Measurements from ENCODE around the gene SYF2. TPM values are rescaled to one million over a fixed set of nuclear protein-coding genes. Genes with fewer than 3 reads are reported as not detected.

SYF2 gene
- total and polyA plus RNA-seq, 4 donors, result 29.7 to 99.4 (median 67.5) TPM

DNA sequence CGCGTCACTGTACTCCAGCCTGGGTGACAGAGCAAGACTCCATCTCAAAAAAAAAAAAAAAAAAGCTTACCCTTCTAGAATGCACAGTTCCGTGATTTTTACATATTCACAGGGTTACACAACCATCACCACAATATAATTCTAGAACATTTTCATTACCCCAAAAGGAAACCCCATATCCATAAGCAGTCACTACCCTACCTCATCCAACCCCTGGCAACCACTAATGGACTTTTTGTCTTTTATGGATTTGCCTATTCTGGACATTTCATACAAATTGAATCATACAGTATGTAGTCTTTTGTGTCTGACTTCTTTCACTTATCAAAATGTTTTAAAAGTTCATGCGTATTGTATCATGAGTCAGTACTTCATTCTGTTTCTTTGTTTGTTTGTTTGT lies 22.8 kb downstream of the SYF2 start:
- WGBS, 2 donors, result 68 to 83% methylated on average over 2 to 4 of the region's 4 CpGs
- TF ChIP-seq, protein P1, sequence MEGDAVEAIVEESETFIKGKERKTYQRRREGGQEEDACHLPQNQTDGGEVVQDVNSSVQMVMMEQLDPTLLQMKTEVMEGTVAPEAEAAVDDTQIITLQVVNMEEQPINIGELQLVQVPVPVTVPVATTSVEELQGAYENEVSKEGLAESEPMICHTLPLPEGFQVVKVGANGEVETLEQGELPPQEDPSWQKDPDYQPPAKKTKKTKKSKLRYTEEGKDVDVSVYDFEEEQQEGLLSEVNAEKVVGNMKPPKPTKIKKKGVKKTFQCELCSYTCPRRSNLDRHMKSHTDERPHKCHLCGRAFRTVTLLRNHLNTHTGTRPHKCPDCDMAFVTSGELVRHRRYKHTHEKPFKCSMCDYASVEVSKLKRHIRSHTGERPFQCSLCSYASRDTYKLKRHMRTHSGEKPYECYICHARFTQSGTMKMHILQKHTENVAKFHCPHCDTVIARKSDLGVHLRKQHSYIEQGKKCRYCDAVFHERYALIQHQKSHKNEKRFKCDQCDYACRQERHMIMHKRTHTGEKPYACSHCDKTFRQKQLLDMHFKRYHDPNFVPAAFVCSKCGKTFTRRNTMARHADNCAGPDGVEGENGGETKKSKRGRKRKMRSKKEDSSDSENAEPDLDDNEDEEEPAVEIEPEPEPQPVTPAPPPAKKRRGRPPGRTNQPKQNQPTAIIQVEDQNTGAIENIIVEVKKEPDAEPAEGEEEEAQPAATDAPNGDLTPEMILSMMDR (IDR thresholded peaks at IDR 0.05; ENCODE audit: control extremely low read depth, extremely low read depth), result no peak

GRCh38 chr1:25208561-25209222 lies 23.6 kb downstream of the SYF2 start:
- no peak overlapping the region for H3K27ac ChIP-seq (ENCODE audit: low read depth in 1 of 2, low read length in 1 of 2)
- H3K9me3 ChIP-seq (ENCODE audit: control insufficient read depth in 4 of 4, insufficient read depth in 3 of 4, low read length in 3 of 4), result no peaks in the 10 kb centered on the region
- H3K27me3 ChIP-seq (ENCODE audit: control insufficient read depth in 3 of 3, insufficient read depth in 3 of 3, low read length in 2 of 3), result no peaks in the 10 kb centered on the region
- ATAC-seq (ENCODE audit: insufficient read depth, low FRiP score) (no peak), DNase-seq (peak in 1 of 3 donors; percentile 32)
- H3K36me3 ChIP-seq (ENCODE audit: control insufficient read depth in 4 of 4, insufficient read depth in 4 of 4, low read length in 4 of 4), result no peaks in the 10 kb centered on the region
- H3K9ac ChIP-seq (ENCODE audit: insufficient read depth in 1 of 2, low read length in 2 of 2), result no peak overlapping the region
- H3K4me1 ChIP-seq (ENCODE audit: control insufficient read depth in 5 of 5, insufficient read depth in 5 of 5, low read length in 5 of 5), result peaks cover 0 to 15% (median 13%) of the 10 kb centered on the region in 5 donors
- 84 to 93% methylated on average over 2 of the region's 2 CpGs for WGBS, 2 donors
- H3K4me3 ChIP-seq, result no peak overlapping the region
- TF ChIP-seq, protein P1 (IDR thresholded peaks at IDR 0.05; ENCODE audit: control extremely low read depth, extremely low read depth), result no peak

More for the DNA sequence above, 22.8 kb downstream of the SYF2 start:
- Histone ChIP-seq H3K27me3 (ENCODE audit: control insufficient read depth in 3 of 3, insufficient read depth in 3 of 3, low read length in 2 of 3) (no peaks in the 10 kb centered on the region), H3K9ac (ENCODE audit: insufficient read depth in 1 of 2, low read length in 2 of 2) (no peak overlapping the region), H3K4me3 (no peak overlapping the region), H3K4me1 (ENCODE audit: control insufficient read depth in 5 of 5, insufficient read depth in 5 of 5, low read length in 5 of 5) (peaks cover 0 to 15% (median 13%) of the 10 kb centered on the region in 5 donors), H3K36me3 (ENCODE audit: control insufficient read depth in 4 of 4, insufficient read depth in 4 of 4, low read length in 4 of 4) (no peaks in the 10 kb centered on the region), H3K9me3 (ENCODE audit: control insufficient read depth in 4 of 4, insufficient read depth in 3 of 4, low read length in 3 of 4) (no peaks in the 10 kb centered on the region), H3K27ac (ENCODE audit: low read depth in 1 of 2, low read length in 1 of 2) (no peak overlapping the region)
- DNase-seq, result no peak
- no peak for ATAC-seq (ENCODE audit: insufficient read depth, low FRiP score)

- Histone ChIP-seq H3K27me3 (ENCODE audit: control insufficient read depth in 3 of 3, insufficient read depth in 3 of 3, low read length in 2 of 3) (no peaks in the 10 kb centered on the region), H3K4me1 (ENCODE audit: control insufficient read depth in 5 of 5, insufficient read depth in 5 of 5, low read length in 5 of 5) (peaks cover 0 to 15% (median 13%) of the 10 kb centered on the region in 5 donors), H3K9ac (ENCODE audit: insufficient read depth in 1 of 2, low read length in 2 of 2) (no peak overlapping the region), H3K36me3 (ENCODE audit: control insufficient read depth in 4 of 4, insufficient read depth in 4 of 4, low read length in 4 of 4) (no peaks in the 10 kb centered on the region), H3K27ac (ENCODE audit: low read depth in 1 of 2, low read length in 1 of 2) (no peak overlapping the region), H3K9me3 (ENCODE audit: control insufficient read depth in 4 of 4, insufficient read depth in 3 of 4, low read length in 3 of 4) (no peaks in the 10 kb centered on the region), H3K4me3 (no peak overlapping the region)
- TF ChIP-seq, protein P1 (IDR thresholded peaks at IDR 0.05; ENCODE audit: control extremely low read depth, extremely low read depth), result no peak
- DNase-seq (no peak), ATAC-seq (ENCODE audit: insufficient read depth, low FRiP score) (no peak)
- WGBS, 2 donors, result 89 to 100% methylated on average over 1 of the region's 1 CpG
These were observed 24.2 kb downstream of the SYF2 start for GRCh38 chr1:25208092-25208491.

Measured in lung (tissue), 12 donors.